Panc1 (cell line): ENCODE measurements around the gene ZNF593.

ENCODE experiments used
- CTCF ChIP-seq: fragments of 450-650 bp; IDR thresholded peaks from 2 replicates; pipeline ENCODE4 v1.5.1; 2017; ENCODE audit warnings: mild to moderate bottlenecking
- POLR2AphosphoS5 ChIP-seq: IDR thresholded peaks from 2 replicates; pipeline ENCODE4 v1.6.1; 2012; ENCODE audit warnings: mild to moderate bottlenecking, low read depth, low read length, moderate library complexity
- REST ChIP-seq, 2 experiments: IDR thresholded peaks; 2 replicates each; pipeline ENCODE4 v1.6.1; 2011 to 2012; ENCODE audit warnings: low read depth in 2 of 2, control low read depth in 1 of 2, low read length in 1 of 2, mild to moderate bottlenecking in 1 of 2, moderate library complexity in 1 of 2; ENCODE audit not compliant: insufficient read depth in 1 of 2

GRCh38 chr1:26182383-26182696 lies 12.6 kb downstream of the ZNF593 start:
- TF ChIP-seq REST (IDR thresholded peaks at IDR 0.05; ENCODE audit: insufficient read depth in 1 of 2, low read depth in 2 of 2, low read length in 1 of 2) (no peak), CTCF (no peak), POLR2AphosphoS5 (no peak)
